ENCODE measurements around the gene CITED2.

CITED2 gene

GRCh38 chr6:139395891-139396301, 21.4 kb upstream of the CITED2 start:
- TF ChIP-seq CTCF (IDR thresholded peaks at IDR 0.05; ENCODE audit: control extremely low read depth, extremely low read depth, low read depth, missing control alignments): no peak
- ChIA-PET CTCF (interaction anchor here (0.8 to 2.1 kb wide), 7 partner anchors 12 to 543 kb away, joined by 3 to 6 read pairs (median 4); partner anchors contain the start of gene CITED2), POLR2A (no interaction called here)
- DNase-seq (ENCODE audit: extremely low spot score): no peak

GRCh38 chr6:139395371-139395770, 20.9 kb upstream of the CITED2 start:
- no peak for TF ChIP-seq CTCF (IDR thresholded peaks at IDR 0.05; ENCODE audit: control extremely low read depth, extremely low read depth, low read depth, missing control alignments)
- ChIA-PET POLR2A (no interaction called here), CTCF (interaction anchor here (0.9 to 2.1 kb wide), 4 partner anchors 21 to 544 kb away, joined by 3 to 6 read pairs (median 4); partner anchors contain the start of gene CITED2)
- no peak for DNase-seq (ENCODE audit: extremely low spot score)

GRCh38 chr6:139394027-139394649, 19.7 kb upstream of the CITED2 start:
- TF ChIP-seq CTCF (IDR thresholded peaks at IDR 0.05; ENCODE audit: control extremely low read depth, extremely low read depth, low read depth, missing control alignments): no peak
- no peak for DNase-seq (ENCODE audit: extremely low spot score)
- ChIA-PET CTCF (interaction anchor here (1.5 to 1.9 kb wide), 2 partner anchors 10 to 30 kb away, joined by 4 to 6 read pairs; no protein-coding TSS in a partner anchor), POLR2A (no interaction called here)

- CTCF ChIA-PET: interaction anchor here (0.9 to 1.6 kb wide), 4 partner anchors 9 to 28 kb away, joined by 3 to 4 read pairs (median 4); no protein-coding TSS in a partner anchor
- POLR2A ChIA-PET: no interaction called here
- peak; percentile 63 for DNase-seq (ENCODE audit: extremely low spot score)
- TF ChIP-seq CTCF (IDR thresholded peaks at IDR 0.05; ENCODE audit: control extremely low read depth, extremely low read depth, low read depth, missing control alignments): no peak
Measured at GRCh38 chr6:139392794-139393193, 18.3 kb upstream of the CITED2 start.

GRCh38 chr6:139391709-139392108, 17.3 kb upstream of the CITED2 start:
- CTCF ChIA-PET: interaction anchor here (1.4 to 1.6 kb wide), 2 partner anchors 13 to 27 kb away, joined by 4 read pairs; no protein-coding TSS in a partner anchor
- POLR2A ChIA-PET: no interaction called here
- DNase-seq (ENCODE audit: extremely low spot score): no peak
- no peak for TF ChIP-seq CTCF (IDR thresholded peaks at IDR 0.05; ENCODE audit: control extremely low read depth, extremely low read depth, low read depth, missing control alignments)

GRCh38 chr6:139390447-139390846, 16.0 kb upstream of the CITED2 start:
- no peak for DNase-seq (ENCODE audit: extremely low spot score)
- ChIA-PET POLR2A (no interaction called here), CTCF (no interaction called here)
- TF ChIP-seq CTCF (IDR thresholded peaks at IDR 0.05; ENCODE audit: control extremely low read depth, extremely low read depth, low read depth, missing control alignments): no peak

Measured in GM10248 (cell line).